HT1080 (cell line): ENCODE data around the gene TUBB1. TPM values are rescaled to one million over a fixed set of nuclear protein-coding genes. Genes with fewer than 3 reads are reported as not detected.

ENCODE experiments used
- DNase-seq: peaks from one replicate; pipeline ENCODE4 v3.0.0-alpha.2; 2015; ENCODE audit warnings: low read depth
- total RNA-seq: library from RNA; depleted of rRNA; stranded (reverse); fragments of >200 nt; shearing (Covaris generic); gene quantifications from 2 replicates; pipeline ENCODE4 v1.2.3, GENCODE V29; 2014

TUBB1 gene
- total RNA-seq, 1 experiment from 2014 or later: not detected

DNA sequence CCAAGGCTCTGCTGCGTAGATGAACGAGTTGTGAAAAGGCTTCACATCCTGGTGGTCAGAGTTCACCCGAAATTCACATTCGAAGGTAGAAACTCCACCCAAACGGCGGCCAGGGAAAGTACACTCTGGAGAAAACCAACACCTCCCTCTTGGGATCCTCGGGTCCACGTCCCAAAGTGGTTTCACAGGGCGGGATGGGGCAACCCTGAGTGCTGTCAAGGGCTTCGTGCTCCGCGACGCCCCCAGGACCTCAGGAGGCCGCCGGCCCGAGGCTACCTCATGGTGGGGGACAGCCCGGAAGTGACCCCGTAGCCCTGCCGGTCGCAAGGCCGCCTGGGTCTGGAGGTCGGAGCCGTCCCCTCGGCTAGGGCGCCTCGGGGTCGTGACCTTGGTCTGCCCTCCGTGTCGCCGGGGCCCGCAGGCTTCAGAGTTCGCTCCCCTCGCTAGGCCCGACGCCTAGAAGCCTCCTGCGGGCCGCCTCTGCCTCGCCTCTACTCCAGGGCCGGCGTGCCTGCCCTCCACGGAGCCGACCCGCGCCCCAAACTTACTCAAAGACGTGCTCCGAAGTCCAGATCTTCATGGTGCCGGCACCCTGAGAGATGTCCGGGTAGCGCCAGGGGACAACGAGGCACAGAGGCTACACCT lies 23.0 kb downstream of the TUBB1 start, which contains the start of gene PRELID3B:
PRELID3B (minus strand) TSS at position 636 of the 645 bp plus-strand sequence; CDS start at position 580, 56 bp downstream.
- peak; percentile 24 for DNase-seq

DNA sequence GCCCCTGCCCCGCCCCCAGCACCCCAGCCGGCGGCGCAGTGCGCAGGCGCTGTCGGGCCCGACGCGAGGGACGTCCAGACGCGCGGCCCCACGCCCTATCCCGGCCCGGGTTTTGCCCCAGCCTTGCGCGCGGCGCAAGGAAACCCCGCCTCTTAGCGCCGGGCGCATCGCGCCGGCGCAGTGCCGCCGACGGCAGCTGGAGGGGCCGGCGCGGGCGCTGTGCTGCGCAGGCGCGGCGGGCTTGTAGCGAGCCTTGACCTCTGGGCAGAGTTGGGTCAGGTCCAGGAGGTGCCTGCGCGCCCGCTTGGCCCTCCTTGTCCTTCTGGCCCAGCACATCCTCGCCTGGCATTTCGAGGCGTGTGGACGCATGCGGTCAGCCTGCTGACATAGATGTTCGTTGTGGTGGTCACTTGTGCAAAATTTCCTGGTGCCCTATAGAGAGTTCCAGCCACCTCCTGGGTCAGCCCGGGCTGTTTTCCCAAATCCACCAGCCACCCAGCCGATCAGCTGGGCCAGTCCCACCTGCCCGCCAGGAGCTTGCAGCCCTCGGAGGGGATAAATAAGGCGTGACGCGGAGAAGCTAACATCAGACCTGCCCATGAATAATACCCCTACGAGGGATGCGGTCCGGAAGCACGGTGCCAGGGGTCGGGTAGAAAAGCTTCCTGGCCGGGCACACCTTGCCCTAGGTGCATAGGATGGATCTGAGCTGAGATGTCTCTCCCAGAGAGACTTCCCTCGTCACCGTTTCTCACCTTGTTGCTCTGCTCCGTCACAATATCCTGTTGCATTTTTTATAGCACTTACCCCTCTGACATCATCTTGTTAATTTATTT lies 23.8 kb downstream of the TUBB1 start:
- peak; percentile 87 for DNase-seq

DNA sequence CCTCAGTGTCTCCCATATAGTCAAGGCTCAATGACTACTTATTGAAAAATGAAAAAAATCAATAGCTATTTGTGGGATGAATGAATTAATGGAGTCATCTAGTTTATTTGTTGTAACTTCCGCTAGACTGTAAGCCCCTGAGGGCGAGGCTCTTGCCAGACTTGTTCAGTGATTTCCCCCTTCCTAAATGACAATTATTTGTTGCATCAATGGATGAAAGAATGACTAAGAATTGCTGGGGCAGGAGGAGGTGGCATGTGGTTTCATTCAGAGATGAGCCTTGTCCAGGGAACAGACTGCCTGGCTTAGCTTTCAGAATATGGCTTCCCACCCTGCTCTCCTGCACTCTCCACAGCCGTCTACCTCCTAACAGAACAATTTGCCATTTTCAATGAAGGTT lies 24.5 kb downstream of the TUBB1 start:
- no peak for DNase-seq

GRCh38 chr20:59044295-59044694 lies 25.1 kb downstream of the TUBB1 start:
- DNase-seq: no peak

- no peak for DNase-seq
Observed at GRCh38 chr20:59044796-59045195, 25.6 kb downstream of the TUBB1 start.

DNA sequence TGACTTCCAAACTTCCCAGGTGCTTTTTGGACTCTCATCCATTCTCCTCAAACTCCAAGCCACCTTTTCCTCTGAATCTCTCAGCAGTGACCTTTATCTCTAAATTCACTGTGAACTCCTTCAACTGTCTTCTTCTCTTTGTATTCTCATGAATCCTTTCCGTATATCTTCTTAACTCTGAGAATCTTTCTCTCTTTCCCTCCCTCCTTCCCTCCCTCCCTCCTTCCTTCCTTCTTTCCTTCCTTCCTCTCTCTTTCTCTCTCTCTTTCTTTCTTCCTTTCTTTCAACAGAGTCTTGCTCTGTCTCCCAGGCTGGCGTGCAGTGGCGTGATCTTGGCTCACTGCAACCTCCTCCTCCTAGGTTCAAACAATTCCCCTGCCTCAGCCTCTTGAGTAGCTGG lies 27.6 kb downstream of the TUBB1 start:
- no peak for DNase-seq

- peak; percentile 26 for DNase-seq
Observed at GRCh38 chr20:59047938-59048680, 28.9 kb downstream of the TUBB1 start.

- DNase-seq: no peak
Observed at GRCh38 chr20:59048681-59049030, 29.4 kb downstream of the TUBB1 start.

DNA sequence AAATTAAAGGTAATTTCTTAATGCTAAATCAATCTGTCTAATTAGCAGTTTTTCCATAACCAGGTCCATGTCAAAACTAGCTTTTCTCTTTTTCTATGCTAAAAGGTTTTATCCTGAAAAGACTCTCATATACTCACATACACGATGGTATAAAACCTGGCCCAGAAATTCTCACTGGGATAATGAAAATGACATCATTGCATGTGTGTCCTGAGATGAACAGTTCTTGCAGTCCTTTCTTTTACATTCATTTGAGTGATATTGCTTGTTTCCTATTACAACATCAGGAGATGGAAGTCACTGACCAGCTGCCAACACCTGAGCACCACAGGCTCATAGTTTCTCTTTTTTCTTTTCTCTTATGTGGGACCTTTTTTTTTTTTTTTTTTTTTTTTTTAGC lies 31.2 kb downstream of the TUBB1 start:
- DNase-seq: no peak

DNA sequence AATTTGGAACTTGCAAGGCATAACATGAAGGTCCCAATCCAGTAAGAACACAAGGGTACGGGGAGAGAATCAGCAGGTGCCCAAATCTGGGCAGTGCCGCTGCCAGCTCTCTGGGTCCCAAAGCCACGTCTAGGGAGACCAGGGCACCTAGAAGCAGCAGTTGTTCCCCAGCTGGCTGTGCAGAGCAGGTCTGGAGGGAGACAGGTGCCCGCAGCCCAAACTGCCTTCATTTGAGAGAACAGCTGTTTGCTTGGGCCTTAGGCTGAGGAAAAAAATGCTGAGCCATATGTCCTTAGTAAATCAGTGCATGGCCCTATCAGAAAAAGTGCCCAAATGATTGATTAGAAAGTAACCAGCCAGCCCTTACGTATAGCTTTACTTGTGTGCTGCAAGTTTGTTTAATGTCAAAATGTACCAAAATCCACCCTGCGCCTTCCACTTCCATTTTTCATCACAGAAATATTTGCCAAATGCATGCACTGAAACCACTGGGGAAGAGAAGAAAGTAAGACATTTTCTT lies 32.5 kb downstream of the TUBB1 start:
- DNase-seq: no peak

GRCh38 chr20:59055302-59055701 lies 36.1 kb downstream of the TUBB1 start:
- DNase-seq: no peak

GRCh38 chr20:59062081-59062480 lies 42.9 kb downstream of the TUBB1 start:
- no peak for DNase-seq

- peak; percentile 77 for DNase-seq
Observed at GRCh38 chr20:59063358-59064213, 44.4 kb downstream of the TUBB1 start.

DNA sequence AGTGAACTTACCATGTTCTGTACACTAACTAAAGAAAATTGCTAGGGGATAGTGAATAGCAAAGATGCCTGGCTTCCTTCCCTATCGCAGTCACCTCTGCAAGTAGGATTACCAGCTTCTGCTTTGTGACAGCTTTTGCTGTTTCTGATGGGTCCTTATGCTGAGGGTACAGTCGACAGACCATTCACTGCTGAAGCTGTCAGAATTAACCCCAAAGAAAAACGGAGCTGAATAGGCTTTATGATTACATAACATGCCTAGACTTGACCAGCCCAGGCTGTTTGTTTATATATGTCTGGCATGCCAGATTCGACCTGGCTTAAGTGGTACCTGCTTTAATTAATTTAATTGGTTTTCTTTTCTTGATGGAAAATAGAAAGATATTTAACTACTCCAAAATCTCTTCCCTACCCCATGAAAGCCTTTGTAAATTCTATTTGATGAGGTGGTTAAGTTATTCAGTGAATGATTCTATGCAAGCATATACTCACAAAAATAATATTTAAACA lies 45.0 kb downstream of the TUBB1 start:
- no peak for DNase-seq

DNA sequence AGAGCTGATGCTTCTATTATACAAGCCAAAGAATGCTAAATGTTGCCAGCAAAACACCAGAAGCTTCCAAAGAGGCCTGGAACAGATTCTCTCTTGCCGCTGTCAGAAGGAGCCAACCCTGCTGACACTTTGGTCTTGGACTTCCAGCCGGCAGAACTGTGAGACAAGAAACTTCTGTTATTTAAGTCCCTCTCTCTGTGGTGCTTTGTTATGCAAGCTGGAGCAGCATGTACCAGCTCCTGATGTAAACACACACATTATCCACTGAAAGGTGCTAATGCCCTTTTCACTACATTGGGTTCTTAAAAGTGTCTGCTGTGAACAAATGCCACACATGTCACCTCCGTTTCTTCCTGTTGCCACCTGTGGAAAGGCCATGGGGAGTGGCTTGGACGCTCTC lies 49.3 kb downstream of the TUBB1 start:
- DNase-seq: no peak

GRCh38 chr20:59069026-59069425 lies 49.8 kb downstream of the TUBB1 start:
- no peak for DNase-seq

GRCh38 chr20:59071216-59071615 lies 52.0 kb downstream of the TUBB1 start:
- no peak for DNase-seq

GRCh38 chr20:59073582-59073981 lies 54.4 kb downstream of the TUBB1 start:
- no peak for DNase-seq

- peak; percentile 5 for DNase-seq
Observed at GRCh38 chr20:59074456-59074855, 55.2 kb downstream of the TUBB1 start.

DNA sequence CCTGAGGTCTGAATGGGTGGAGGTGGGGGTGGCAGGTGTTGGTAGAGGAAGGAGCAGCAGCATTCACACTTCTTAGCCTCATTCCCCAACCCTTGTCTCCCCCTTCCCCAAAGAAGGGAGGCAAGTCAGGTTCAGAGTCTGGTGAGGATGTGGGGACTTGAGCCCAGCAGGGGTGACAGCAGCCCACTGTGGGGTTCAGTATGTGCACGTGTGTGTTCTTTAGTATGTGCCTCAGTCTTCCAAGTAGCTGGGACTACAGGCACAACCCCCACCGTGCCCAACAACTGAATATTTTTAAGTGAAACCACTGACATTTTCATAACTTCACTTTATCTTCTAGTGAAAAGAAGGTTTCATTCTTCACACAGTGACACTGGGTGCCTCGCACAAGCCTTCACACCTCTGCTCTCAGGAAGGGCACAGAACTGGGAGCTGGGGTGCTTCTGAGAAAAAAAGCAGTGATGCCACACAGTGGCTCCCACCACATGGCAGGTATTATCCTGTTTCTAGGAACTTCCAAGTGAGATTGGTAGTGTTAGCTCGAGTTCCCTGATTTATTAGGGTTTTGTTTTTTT lies 56.8 kb downstream of the TUBB1 start:
- DNase-seq: no peak
